GM13976 (cell line): ENCODE measurements around the gene CAMK2A.

ENCODE experiments used
- DNase-seq: peaks from one replicate; pipeline ENCODE4 v3.0.0; 2012; ENCODE audit warnings: low spot score
- CTCF ChIP-seq: IDR thresholded peaks from 2 replicates; pipeline ENCODE4 v1.5.1; 2012; ENCODE audit warnings: borderline replicate concordance, mild to moderate bottlenecking; ENCODE audit not compliant: insufficient read depth; ENCODE audit errors: extremely low read depth, missing control alignments, control extremely low read depth
- in situ Hi-C: fragments of 300-500 bp; cut with MboI; formaldehyde crosslinking; loops from one replicate; pipeline ENCODE4 v1.12.0; 2022; ENCODE audit warnings: low sequenced_read_pairs, mixed read lengths, inconsistent platforms; ENCODE audit not compliant: unreplicated experiment

CAMK2A gene

GRCh38 chr5:150182774-150183173, 106.8 kb downstream of the CAMK2A start:
- no peak for TF ChIP-seq CTCF
- no peak for DNase-seq
- in situ Hi-C loops: no loop called here

GRCh38 chr5:150181766-150182545, 107.6 kb downstream of the CAMK2A start:
- no peak for DNase-seq
- in situ Hi-C loops: no loop called here
- no peak for TF ChIP-seq CTCF

- in situ Hi-C loops: no loop called here
- DNase-seq: no peak
Observed at GRCh38 chr5:150181027-150181426, 108.5 kb downstream of the CAMK2A start.

GRCh38 chr5:150180241-150181026, 109.1 kb downstream of the CAMK2A start:
- no peak for TF ChIP-seq CTCF
- in situ Hi-C loops: no loop called here
- DNase-seq: no peak

More at GRCh38 chr5:150181027-150181426, 108.5 kb downstream of the CAMK2A start:
- TF ChIP-seq CTCF: no peak

- no peak for DNase-seq
- TF ChIP-seq CTCF: no peak
- in situ Hi-C loops: no loop called here
Observed at GRCh38 chr5:150179019-150179620, 110.5 kb downstream of the CAMK2A start.

- TF ChIP-seq CTCF: no peak
- in situ Hi-C loops: no loop called here
Observed at GRCh38 chr5:150178262-150178661, 111.3 kb downstream of the CAMK2A start.

More at GRCh38 chr5:150178262-150178661, 111.3 kb downstream of the CAMK2A start:
- DNase-seq: no peak
